ENCODE measurements around the gene CDC42BPA. TPM values are rescaled to one million over a fixed set of nuclear protein-coding genes. Genes with fewer than 3 reads are reported as not detected.

The CDC42BPA gene
- total RNA-seq, 1 experiment from 2014 or later = 48.6 TPM

DNA sequence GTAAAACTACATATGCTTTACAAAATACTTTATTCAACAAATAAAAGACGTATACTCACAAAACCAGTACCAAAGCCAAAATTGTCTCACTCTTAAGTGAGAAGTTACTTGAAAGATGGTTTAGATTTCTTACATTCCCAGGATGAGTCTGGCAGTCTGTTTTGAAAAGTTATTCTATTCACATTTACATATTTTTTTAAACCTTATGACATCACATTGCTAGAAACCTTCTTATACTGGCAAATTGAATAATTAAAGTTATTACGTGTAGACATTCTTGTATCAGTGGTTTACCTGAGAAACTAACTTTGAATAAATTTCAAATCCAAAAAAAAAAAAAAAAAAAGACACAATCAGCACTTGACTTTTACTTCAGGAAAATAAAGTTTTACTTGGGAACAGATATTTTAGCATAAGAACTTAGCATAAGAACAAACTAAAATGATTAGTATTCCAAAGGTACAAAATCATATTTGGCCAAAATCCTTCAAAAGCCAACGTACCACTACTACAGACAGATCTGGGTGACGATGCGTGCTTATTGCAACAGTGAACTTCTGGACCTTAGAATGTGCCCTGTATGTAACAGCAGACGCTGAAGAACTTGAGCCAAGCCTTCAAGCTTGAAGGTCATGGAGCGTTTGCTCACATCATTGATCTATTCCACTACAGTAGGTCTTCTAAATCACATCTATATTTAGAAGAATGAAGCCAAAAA is 2.5 kb downstream of the CDC42BPA start:
- BruUV-seq (replicated peaks) = no TSS peak
- H3K27ac Mint-ChIP-seq (ENCODE audit: unreplicated experiment) = peak overlapping the region; percentile 97
- CTCF ChIA-PET = interaction anchor here (0.6 kb wide), 1 partner anchor 9 kb away, joined by 5 read pairs; no protein-coding TSS in a partner anchor
- H3K4me3 Mint-ChIP-seq (ENCODE audit: low read depth, unreplicated experiment) = peak overlapping the region; percentile 91
- no peak for DNase-seq
- no peak for TF ChIP-seq CTCF (IDR thresholded peaks at IDR 0.05; ENCODE audit: unreplicated experiment)
- no peaks in the 10 kb centered on the region for H3K9me3 Mint-ChIP-seq (ENCODE audit: low read depth, unreplicated experiment)
- peaks cover 49% of the 10 kb centered on the region for H3K4me1 Mint-ChIP-seq (ENCODE audit: low read depth, unreplicated experiment)
- intact Hi-C loops (cut with micrococcal nuclease; ENCODE audit: unreplicated experiment) = loop anchor here (2.0 to 10.0 kb wide), 3 partner anchors 55 to 181 kb away; no protein-coding TSS in a partner anchor
- no peaks in the 10 kb centered on the region for H3K27me3 Mint-ChIP-seq (ENCODE audit: unreplicated experiment)
- H3K36me3 Mint-ChIP-seq (ENCODE audit: insufficient read depth, unreplicated experiment) = peaks cover 56% of the 10 kb centered on the region

GRCh38 chr1:227314014-227314848 is 4.1 kb downstream of the CDC42BPA start:
- H3K36me3 Mint-ChIP-seq (ENCODE audit: insufficient read depth, unreplicated experiment) = peaks cover 54% of the 10 kb centered on the region

DNA sequence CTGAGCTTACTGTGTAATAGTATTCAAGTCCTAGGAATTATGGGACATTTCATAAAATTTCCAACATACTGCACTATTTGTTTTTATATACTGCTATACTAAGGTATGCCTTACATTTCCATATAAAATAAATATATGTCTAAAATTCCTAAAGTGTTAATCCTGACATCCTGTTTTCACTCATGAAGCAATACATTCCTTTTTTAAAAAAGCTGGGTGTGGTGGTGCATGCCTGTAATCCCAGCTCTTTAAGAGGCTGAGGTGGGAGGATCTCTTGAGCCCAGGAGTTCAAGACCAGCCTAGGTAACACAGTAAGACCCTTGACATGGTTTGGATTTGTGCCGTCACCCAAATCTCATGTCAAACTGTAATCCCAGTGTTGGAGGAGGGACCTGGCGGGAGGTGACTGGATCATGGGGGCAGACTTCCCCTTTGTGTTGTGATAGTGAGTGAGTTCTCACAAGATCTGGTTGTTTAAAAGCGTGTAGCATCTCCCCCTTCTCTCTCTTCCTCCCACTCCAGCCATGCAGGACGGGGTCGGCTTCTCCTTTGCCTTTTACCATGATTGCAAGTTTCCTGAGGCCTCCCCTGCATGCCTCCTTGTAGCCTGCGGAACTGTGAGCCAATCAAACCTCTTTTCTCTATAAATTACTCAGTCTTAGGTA is 5.8 kb downstream of the CDC42BPA start:
- CTCF ChIA-PET = no interaction called here
- DNase-seq = no peak
- Mint-ChIP-seq H3K4me3 (ENCODE audit: low read depth, unreplicated experiment) (no peak overlapping the region), H3K27me3 (ENCODE audit: unreplicated experiment) (no peaks in the 10 kb centered on the region), H3K36me3 (ENCODE audit: insufficient read depth, unreplicated experiment) (peaks cover 37% of the 10 kb centered on the region), H3K9me3 (ENCODE audit: low read depth, unreplicated experiment) (no peaks in the 10 kb centered on the region), H3K27ac (ENCODE audit: unreplicated experiment) (no peak overlapping the region), H3K4me1 (ENCODE audit: low read depth, unreplicated experiment) (peaks cover 54% of the 10 kb centered on the region)
- TF ChIP-seq CTCF (IDR thresholded peaks at IDR 0.05; ENCODE audit: unreplicated experiment) = no peak
- intact Hi-C loops (cut with micrococcal nuclease; ENCODE audit: unreplicated experiment) = loop anchor here (10.0 kb wide), 1 partner anchor 178 kb away; no protein-coding TSS in a partner anchor
- BruUV-seq (replicated peaks) = no TSS peak

More at GRCh38 chr1:227314014-227314848, 4.1 kb downstream of the CDC42BPA start:
- no peaks in the 10 kb centered on the region for H3K9me3 Mint-ChIP-seq (ENCODE audit: low read depth, unreplicated experiment)
- TF ChIP-seq CTCF (IDR thresholded peaks at IDR 0.05; ENCODE audit: unreplicated experiment) = no peak
- CTCF ChIA-PET = no interaction called here
- no peaks in the 10 kb centered on the region for H3K27me3 Mint-ChIP-seq (ENCODE audit: unreplicated experiment)
- BruUV-seq (replicated peaks) = no TSS peak
- peak overlapping the region; percentile 91 for H3K4me3 Mint-ChIP-seq (ENCODE audit: low read depth, unreplicated experiment)
- intact Hi-C loops (cut with micrococcal nuclease; ENCODE audit: unreplicated experiment) = loop anchor here (10.0 kb wide), 1 partner anchor 179 kb away; no protein-coding TSS in a partner anchor
- peaks cover 47% of the 10 kb centered on the region for H3K4me1 Mint-ChIP-seq (ENCODE audit: low read depth, unreplicated experiment)
- DNase-seq = no peak
- peak overlapping the region; percentile 83 for H3K27ac Mint-ChIP-seq (ENCODE audit: unreplicated experiment)

DNA sequence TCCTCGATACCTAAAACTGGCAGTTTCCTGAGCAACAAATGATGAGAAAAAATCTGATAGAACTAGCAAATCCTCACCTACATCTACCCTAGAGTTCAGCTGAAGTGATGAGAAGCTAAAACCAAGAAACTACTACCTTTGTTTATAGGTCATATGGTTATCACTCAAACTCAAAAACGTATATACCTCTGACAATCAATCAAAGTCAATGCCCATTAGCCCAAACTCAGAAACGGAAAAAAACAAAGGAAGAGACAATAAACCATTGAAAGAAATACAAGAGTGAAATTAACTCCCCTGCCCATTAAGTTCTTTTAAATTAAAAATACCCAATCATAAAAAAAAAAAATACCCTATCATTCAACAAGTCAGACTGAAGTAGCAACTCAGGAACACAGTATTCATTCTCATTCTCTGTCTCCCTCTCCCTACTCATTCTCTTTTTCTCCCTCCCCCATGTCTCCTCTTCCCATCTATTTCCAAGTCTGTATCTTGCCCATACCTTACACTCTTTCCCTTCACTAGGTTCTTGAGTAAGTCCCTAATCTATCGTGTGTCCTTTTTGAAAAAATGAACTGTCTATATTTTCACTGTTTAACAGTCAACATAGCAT is 6.8 kb downstream of the CDC42BPA start:
- no peak overlapping the region for H3K27ac Mint-ChIP-seq (ENCODE audit: unreplicated experiment)
- intact Hi-C loops (cut with micrococcal nuclease; ENCODE audit: unreplicated experiment) = loop anchor here (10.0 kb wide), 1 partner anchor 177 kb away; no protein-coding TSS in a partner anchor
- peaks cover 56% of the 10 kb centered on the region for H3K4me1 Mint-ChIP-seq (ENCODE audit: low read depth, unreplicated experiment)

More for the DNA sequence above, 6.8 kb downstream of the CDC42BPA start:
- DNase-seq = no peak
- CTCF ChIA-PET = no interaction called here
- BruUV-seq (replicated peaks) = no TSS peak
- no peaks in the 10 kb centered on the region for H3K9me3 Mint-ChIP-seq (ENCODE audit: low read depth, unreplicated experiment)
- peaks cover 27% of the 10 kb centered on the region for H3K36me3 Mint-ChIP-seq (ENCODE audit: insufficient read depth, unreplicated experiment)
- TF ChIP-seq CTCF (IDR thresholded peaks at IDR 0.05; ENCODE audit: unreplicated experiment) = no peak
- no peaks in the 10 kb centered on the region for H3K27me3 Mint-ChIP-seq (ENCODE audit: unreplicated experiment)
- H3K4me3 Mint-ChIP-seq (ENCODE audit: low read depth, unreplicated experiment) = no peak overlapping the region

All from Calu3 (cell line).